HG03354 (cell line): Measurements from ENCODE around the gene SLC34A1.
"Not testable (repeated sequence)": the region's sequence is repeated elsewhere in the genome, so short reads cannot be mapped to it uniquely, and the experiment has no call there.

Experiments
- ATAC-seq: cut with Tn5 transposase; IDR thresholded peaks from one replicate; pipeline ENCODE4 v1.9.1; 2021; ENCODE audit warnings: mild to moderate bottlenecking; ENCODE audit not compliant: unreplicated experiment, poor library complexity, severe bottlenecking

Gene SLC34A1

GRCh38 chr5:177366528-177367322 lies 17.5 kb upstream of the SLC34A1 start:
- no peak for ATAC-seq

- ATAC-seq, result no peak
Observed at GRCh38 chr5:177367323-177367848, 16.8 kb upstream of the SLC34A1 start.

GRCh38 chr5:177367981-177368868 lies 16.0 kb upstream of the SLC34A1 start:
- no peak for ATAC-seq

GRCh38 chr5:177368869-177369644 lies 15.2 kb upstream of the SLC34A1 start:
- ATAC-seq, result no peak

GRCh38 chr5:177369645-177370440 lies 14.4 kb upstream of the SLC34A1 start:
- ATAC-seq, result no peak

- ATAC-seq, result peak; percentile 82
Observed at GRCh38 chr5:177370488-177371119, 13.6 kb upstream of the SLC34A1 start.

GRCh38 chr5:177371120-177372033 lies 12.9 kb upstream of the SLC34A1 start:
- no peak for ATAC-seq

- no peak for ATAC-seq
Observed at GRCh38 chr5:177372034-177372896, 12.0 kb upstream of the SLC34A1 start.

- no peak for ATAC-seq
Observed at GRCh38 chr5:177372910-177373309, 11.3 kb upstream of the SLC34A1 start.

- no peak for ATAC-seq
Observed at GRCh38 chr5:177373806-177374205, 10.4 kb upstream of the SLC34A1 start.

GRCh38 chr5:177374211-177374610 lies 10.0 kb upstream of the SLC34A1 start:
- no peak for ATAC-seq

- not testable (repeated sequence) for ATAC-seq
Observed at GRCh38 chr5:177375516-177375915, 8.7 kb upstream of the SLC34A1 start.

- ATAC-seq, result no peak
Observed at GRCh38 chr5:177376107-177376506, 8.1 kb upstream of the SLC34A1 start.

GRCh38 chr5:177377851-177378776 lies 6.1 kb upstream of the SLC34A1 start:
- no peak for ATAC-seq
